WERI-Rb-1 (cell line): ENCODE data around the gene WNT1.

Experiments
- DNase-seq: peaks from one replicate; pipeline ENCODE4 v3.0.0-alpha.2; 2020
- H3K27ac ChIP-seq: fragments of 250-450 bp; sonication (Bioruptor Pico); 2 replicates; pipeline ENCODE4 v1.5.1; 2020; ENCODE audit warnings: mild to moderate bottlenecking, moderate library complexity
- H3K27me3 ChIP-seq: fragments of 250-450 bp; sonication (Bioruptor Pico); 2 replicates; pipeline ENCODE4 v1.5.1; 2021; ENCODE audit warnings: mild to moderate bottlenecking, low read depth, moderate library complexity; ENCODE audit not compliant: insufficient read depth, severe bottlenecking
- H3K36me3 ChIP-seq: fragments of 250-450 bp; sonication (Bioruptor Pico); 2 replicates; pipeline ENCODE4 v1.5.1; 2020; ENCODE audit warnings: mild to moderate bottlenecking, moderate library complexity
- H3K4me3 ChIP-seq: 2 replicates; pipeline ENCODE4 v1.5.1; 2011; ENCODE audit warnings: low read depth, mild to moderate bottlenecking, control low read depth, low read length
- H3K9me3 ChIP-seq: fragments of 250-450 bp; sonication (Bioruptor Pico); 2 replicates; pipeline ENCODE4 v1.5.1; 2021; ENCODE audit warnings: mild to moderate bottlenecking, moderate library complexity; ENCODE audit not compliant: severe bottlenecking
- TF ChIP-seq, protein P1 (sequence below): IDR thresholded peaks from 2 replicates; pipeline ENCODE4 v1.5.1; 2011; ENCODE audit warnings: low read depth, mild to moderate bottlenecking, control low read depth, inconsistent platforms, low read length

The WNT1 gene

DNA sequence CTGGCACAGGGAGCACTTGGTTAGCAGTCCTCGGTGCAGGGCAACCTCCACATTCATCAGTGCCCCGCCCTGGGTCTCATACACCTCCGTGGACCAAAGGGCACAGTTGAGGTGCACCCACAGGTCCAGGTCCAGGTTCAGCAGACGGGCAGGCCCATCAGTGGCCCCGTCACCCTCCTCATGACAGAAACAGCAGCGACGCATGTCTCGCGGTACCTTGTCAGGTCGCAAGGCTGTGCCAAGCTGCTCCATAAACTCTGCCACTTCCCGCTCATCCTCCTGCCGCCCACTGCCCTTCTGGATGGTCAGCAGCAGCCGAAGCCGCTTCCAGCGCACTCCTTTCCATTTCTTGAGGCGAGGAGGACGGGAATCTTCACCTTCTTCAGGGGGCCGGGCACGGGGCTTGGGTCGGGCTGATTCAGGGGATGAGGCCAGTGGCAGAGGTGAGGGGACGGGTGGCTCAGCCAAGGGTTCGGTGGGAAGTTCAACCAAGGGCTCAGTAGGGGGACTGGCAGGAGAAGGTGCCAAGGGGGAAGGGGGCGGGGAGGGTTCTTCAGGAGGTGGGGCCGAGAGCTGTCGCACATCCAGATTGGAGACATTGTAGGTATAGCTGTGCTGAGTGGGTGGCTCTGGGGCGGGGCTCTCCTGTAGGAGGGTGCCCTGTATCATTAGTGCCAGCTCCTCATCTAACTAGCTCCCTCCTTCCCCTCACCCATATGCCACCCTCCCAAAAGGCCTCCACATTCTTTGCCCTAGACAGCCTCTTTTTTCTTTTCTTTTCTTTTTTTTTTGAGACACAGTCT, 48.8 kb downstream of the WNT1 start:
- H3K4me3 ChIP-seq, result no peak overlapping the region
- DNase-seq, result no peak
- TF ChIP-seq, protein P1, sequence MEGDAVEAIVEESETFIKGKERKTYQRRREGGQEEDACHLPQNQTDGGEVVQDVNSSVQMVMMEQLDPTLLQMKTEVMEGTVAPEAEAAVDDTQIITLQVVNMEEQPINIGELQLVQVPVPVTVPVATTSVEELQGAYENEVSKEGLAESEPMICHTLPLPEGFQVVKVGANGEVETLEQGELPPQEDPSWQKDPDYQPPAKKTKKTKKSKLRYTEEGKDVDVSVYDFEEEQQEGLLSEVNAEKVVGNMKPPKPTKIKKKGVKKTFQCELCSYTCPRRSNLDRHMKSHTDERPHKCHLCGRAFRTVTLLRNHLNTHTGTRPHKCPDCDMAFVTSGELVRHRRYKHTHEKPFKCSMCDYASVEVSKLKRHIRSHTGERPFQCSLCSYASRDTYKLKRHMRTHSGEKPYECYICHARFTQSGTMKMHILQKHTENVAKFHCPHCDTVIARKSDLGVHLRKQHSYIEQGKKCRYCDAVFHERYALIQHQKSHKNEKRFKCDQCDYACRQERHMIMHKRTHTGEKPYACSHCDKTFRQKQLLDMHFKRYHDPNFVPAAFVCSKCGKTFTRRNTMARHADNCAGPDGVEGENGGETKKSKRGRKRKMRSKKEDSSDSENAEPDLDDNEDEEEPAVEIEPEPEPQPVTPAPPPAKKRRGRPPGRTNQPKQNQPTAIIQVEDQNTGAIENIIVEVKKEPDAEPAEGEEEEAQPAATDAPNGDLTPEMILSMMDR, result no peak

GRCh38 chr12:49027846-49028555, 49.9 kb downstream of the WNT1 start:
- Histone ChIP-seq H3K4me3 (no peak overlapping the region), H3K27ac (no peak overlapping the region), H3K9me3 (no peaks in the 10 kb centered on the region), H3K36me3 (peaks cover 92% of the 10 kb centered on the region), H3K27me3 (no peaks in the 10 kb centered on the region)
- TF ChIP-seq, protein P1, result no peak
- DNase-seq, result no peak

More for the DNA sequence above, 48.8 kb downstream of the WNT1 start:
- Histone ChIP-seq H3K27me3 (no peaks in the 10 kb centered on the region), H3K36me3 (peaks cover 91% of the 10 kb centered on the region), H3K27ac (no peak overlapping the region), H3K9me3 (no peaks in the 10 kb centered on the region)

DNA sequence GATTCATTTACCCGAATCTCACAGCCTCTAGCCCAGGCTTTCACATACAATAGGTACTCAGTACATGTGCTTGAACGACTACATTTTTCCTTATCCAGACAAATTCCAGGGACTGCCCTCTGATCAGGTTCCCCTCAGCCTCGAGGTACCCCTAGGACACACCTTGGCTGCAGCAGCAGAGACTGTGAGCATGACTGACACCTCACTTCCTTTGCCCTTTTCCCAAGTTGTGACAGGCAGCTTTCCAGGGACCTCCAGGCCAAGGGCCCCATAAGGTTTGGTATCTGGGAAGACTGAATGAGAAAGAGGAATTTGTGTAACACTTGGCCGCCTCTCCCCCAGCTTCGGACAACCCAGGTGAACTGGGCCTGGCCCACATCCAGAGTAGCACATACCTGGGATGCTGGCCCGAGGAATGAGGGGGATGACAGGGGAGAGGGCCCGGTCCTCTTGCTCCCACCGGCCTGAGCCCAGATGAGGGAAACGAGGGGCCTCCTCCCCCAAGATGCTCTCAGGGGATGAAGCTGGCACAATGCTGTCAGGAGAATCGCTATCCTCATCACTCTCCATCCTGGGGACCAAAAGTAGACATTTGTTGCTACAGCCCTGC, 50.6 kb downstream of the WNT1 start:
- H3K27me3 ChIP-seq, result no peaks in the 10 kb centered on the region
- H3K36me3 ChIP-seq, result peaks cover 95% of the 10 kb centered on the region
- no peak overlapping the region for H3K27ac ChIP-seq
- TF ChIP-seq, protein P1, result no peak
- DNase-seq, result no peak
- no peaks in the 10 kb centered on the region for H3K9me3 ChIP-seq
- H3K4me3 ChIP-seq, result no peak overlapping the region

DNA sequence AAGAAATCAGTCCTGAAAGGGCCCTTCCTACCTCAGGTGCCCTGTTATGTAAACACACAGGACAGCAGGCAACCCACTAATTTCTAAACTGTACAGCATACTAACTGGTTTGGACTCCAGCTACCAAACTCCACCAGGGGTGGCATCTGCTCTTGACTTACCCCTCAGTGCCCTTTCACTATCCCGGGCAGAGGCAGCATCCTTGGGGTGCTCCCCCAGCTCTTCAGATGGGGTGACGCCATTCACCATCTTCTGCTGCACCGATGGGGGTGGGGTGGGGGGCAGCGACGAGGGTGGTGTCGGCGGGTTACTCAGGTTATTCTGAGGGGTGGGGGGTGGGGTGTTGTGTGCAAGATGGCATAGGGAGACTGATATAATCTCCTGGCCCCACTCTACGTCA, 52.0 kb downstream of the WNT1 start:
- H3K36me3 ChIP-seq, result peaks cover 95% of the 10 kb centered on the region
- no peaks in the 10 kb centered on the region for H3K27me3 ChIP-seq
- no peak for DNase-seq
- H3K27ac ChIP-seq, result no peak overlapping the region
- H3K9me3 ChIP-seq, result no peaks in the 10 kb centered on the region
- TF ChIP-seq, protein P1, result no peak
- H3K4me3 ChIP-seq, result no peak overlapping the region

DNA sequence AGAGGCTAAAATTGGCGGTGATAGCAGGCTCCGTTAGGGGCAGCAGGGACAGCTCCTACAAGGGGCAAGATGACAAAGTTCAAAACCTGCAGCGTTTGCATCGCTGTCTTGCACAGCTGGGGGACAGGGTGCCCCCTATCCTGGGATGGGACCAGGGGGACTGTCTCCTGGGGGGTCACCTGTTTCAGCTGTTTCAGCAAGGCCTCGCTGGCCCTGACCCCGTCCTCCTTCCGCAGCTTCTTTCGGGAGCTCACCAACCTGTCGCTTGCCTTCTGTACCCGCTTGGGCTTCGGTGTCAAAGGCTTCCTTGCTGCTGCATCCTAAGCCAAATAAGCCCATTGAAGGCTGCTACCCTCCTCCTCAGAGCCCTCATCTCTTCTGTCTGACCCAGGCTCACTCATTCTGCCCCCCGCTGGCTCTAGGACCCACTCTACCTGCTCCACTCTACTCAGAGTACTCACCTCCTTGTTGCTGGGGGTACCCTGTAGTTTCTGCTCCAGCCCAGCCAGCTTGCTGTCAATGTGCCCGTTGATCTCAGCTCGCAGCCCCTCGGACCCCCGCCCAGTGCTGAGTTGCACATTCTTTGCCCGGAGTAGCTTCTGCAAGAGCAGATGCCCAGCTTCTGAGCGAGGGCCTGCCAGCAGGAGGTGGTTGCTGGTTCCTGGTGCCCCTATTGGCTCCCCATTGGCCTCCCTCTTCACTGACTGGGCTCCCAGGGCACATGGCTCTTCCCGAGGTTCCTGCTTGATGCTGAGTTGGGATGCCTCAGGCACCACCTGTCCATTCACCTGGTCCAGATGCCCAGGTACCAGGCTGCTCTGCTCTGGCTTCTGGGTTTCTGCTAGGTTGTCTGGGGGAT, 52.8 kb downstream of the WNT1 start:
- no peak for DNase-seq
- H3K36me3 ChIP-seq, result peaks cover 95% of the 10 kb centered on the region
- no peaks in the 10 kb centered on the region for H3K9me3 ChIP-seq
- TF ChIP-seq, protein P1, result no peak
- H3K27ac ChIP-seq, result no peak overlapping the region
- no peaks in the 10 kb centered on the region for H3K27me3 ChIP-seq
- no peak overlapping the region for H3K4me3 ChIP-seq
